ENCODE results near the gene HSPA1B.
A peak's percentile ranks its signal among the peaks of the same experiment; 100 is the strongest.
"Not testable (repeated sequence)": the region's sequence is repeated elsewhere in the genome, so short reads cannot be mapped to it uniquely, and the experiment has no call there.

The HSPA1B gene

DNA sequence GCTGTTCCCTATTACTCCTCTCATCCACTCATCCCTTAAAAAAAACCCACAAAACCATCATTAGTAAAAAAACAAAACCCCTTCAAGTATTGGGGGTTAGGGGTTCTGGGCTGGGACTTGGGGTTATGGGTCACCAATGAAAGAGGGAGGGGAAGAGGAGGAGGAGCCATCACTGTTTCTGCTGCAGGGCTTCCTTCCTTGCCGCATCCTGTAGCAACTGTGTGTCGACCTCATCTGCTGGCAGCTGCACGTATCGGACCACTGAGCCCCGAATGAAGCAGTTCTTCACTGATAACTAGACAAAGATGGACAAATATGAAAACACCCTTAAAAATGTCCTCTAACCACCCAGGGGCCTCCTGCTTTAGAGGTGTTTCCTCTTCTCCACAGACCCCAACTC, 29.9 kb upstream of the HSPA1B start:
- no peak for DNase-seq (ENCODE audit: low read depth)

GRCh38 chr6:31799781-31800180, 27.8 kb upstream of the HSPA1B start:
- DNase-seq (ENCODE audit: low read depth), result no peak

GRCh38 chr6:31801031-31801927, 26.3 kb upstream of the HSPA1B start:
- DNase-seq (ENCODE audit: low read depth), result not testable (repeated sequence)

DNA sequence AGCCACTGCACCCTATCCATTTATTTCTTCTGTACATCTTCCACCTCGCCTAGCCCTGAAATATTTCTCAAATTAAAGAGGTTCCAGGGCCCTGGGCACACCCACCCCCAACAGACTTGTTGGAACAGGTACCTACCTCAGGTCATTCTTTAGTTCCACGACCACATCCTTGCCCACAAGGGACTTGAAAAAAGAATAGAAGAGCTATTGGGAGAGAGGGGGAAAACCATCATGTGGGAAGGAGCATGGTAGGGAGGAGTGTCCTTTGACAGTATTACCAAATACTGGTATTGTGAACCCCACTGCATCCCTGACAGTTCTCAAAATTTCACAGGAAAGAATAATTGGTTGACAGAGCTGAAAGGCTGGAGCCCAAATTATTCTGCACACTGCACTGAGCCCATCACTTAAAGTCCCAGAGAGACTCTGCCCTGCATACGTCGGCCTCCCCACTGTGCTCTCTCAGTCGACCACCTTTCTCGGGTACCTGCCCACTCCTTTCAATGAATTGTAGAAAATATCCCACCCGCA, 21.5 kb upstream of the HSPA1B start:
- DNase-seq (ENCODE audit: low read depth), result no peak

GRCh38 chr6:31806470-31807272, 20.9 kb upstream of the HSPA1B start, which contains the start of gene LSM2:
Gene LSM2, minus strand, starts transcription at chr6:31806966. Its CDS starts 209 bp downstream, at chr6:31806757.
- peak; percentile 97 for DNase-seq (ENCODE audit: low read depth)

DNA sequence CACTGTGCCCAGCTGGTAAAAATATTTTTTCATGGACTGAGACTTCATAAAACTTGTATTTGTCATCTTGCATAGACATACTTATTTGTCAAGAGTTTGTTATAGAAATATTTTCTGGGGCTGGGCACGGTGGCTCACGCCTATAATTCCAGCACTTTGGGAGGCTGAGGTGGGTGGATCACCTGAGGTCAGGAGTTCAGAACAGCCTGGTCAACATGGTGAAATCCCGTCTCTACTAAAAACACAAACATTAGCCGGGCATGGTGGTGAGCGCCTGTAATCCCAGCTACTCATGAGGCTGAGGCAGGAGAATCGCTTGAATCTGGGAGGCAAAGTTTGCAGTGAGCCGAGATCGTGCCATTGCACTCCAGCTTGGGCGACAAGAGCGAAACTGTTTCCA, 18.9 kb upstream of the HSPA1B start:
- DNase-seq (ENCODE audit: low read depth), result not testable (repeated sequence)

DNA sequence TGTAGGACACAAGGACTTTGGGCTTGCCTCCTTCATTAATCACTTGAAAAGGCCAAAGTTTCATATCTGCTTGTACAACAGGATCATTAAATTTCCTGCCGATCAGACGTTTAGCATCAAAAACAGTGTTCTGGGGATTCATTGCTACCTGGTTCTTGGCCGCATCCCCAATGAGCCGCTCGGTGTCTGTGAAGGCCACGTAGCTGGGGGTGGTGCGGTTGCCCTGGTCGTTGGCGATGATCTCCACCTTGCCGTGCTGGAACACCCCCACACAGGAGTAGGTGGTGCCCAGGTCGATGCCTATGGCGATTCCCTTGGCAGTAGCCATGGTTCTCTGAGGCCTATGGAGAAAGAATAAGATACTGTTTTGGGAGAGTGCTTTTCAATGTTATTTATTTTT, 15.9 kb upstream of the HSPA1B start:
- no peak for DNase-seq (ENCODE audit: low read depth)

- no peak for DNase-seq (ENCODE audit: low read depth)
These were observed 14.1 kb upstream of the HSPA1B start for GRCh38 chr6:31813465-31813849.

- DNase-seq (ENCODE audit: low read depth), result peak; percentile 98
These were observed 12.9 kb upstream of the HSPA1B start for GRCh38 chr6:31814677-31815024.

GRCh38 chr6:31815025-31815838, 12.3 kb upstream of the HSPA1B start, which contains the start of the genes HSPA1A and HSPA1L:
Gene HSPA1A, plus strand, starts transcription at chr6:31815543. Its CDS starts 214 bp downstream, at chr6:31815757.
Gene HSPA1L, minus strand, starts transcription at chr6:31815283. Its CDS starts 3,311 bp downstream, at chr6:31811972.
- peak; percentile 95 for DNase-seq (ENCODE audit: low read depth)

GRCh38 chr6:31817133-31817928, 10.2 kb upstream of the HSPA1B start:
- not testable (repeated sequence) for DNase-seq (ENCODE audit: low read depth)

GRCh38 chr6:31817929-31818511, 9.5 kb upstream of the HSPA1B start:
- not testable (repeated sequence) for DNase-seq (ENCODE audit: low read depth)

- DNase-seq (ENCODE audit: low read depth), result no peak
These were observed 7.7 kb upstream of the HSPA1B start for GRCh38 chr6:31819871-31820299.

DNA sequence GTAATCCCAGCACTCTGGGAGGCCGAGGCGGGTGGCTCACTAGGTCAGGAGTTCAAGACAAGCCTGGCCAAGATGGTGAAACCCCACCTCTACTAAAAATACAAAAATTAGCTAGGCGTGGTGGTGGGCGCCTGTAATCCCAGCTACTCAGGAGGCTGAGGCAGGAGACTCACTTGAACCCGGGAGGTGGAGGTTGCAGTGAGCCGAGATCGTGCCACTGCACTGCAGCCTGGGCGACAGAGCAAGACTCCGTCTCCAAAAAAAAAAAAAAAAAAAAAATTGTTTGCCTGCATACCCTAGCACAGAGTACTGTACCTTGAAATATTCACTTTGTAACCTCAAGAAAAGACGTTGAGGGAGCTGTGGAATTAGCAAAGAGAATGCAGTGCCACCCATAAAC, 7.1 kb upstream of the HSPA1B start:
- DNase-seq (ENCODE audit: low read depth), result not testable (repeated sequence)

DNA sequence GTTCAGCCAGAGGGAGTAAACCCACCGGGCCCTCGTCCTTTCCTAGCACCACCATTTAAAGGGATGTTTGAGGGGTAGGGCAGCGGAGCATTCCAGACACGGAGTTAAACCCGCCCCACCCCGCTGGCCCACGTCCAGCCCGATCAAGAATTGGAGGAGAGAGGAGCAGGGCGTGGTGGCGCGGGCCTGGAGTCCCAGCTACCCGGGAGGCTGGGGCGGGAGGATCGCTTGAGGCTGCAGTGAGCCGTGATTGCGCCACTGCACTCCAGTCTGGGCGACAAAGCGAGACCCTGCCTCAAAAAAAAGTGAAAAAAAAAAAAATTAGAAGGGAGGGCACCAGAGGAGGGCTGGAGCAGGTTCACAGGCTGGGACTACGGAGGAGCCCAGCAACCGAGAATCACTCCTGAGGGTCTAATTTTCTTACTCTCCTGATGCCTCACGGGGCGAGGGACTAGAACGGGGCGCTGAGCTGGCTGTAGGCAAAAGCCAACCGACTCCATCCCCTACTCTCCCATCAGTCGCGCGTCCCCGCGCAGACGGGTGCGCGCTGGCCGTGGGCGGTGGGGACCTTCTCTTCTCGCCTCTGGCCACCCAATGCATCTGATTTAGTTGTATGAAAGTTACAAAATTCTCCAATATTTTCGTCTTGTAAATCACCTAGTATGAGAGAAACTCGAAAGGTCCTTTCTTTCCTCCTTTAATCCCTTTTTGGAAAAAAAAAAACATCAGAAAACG, 6.1 kb upstream of the HSPA1B start:
- DNase-seq (ENCODE audit: low read depth), result peak; percentile 69

GRCh38 chr6:31822036-31822821, 5.3 kb upstream of the HSPA1B start:
- DNase-seq (ENCODE audit: low read depth), result peak; percentile 85

GRCh38 chr6:31823592-31824196, 3.8 kb upstream of the HSPA1B start:
- DNase-seq (ENCODE audit: low read depth), result not testable (repeated sequence)

DNA sequence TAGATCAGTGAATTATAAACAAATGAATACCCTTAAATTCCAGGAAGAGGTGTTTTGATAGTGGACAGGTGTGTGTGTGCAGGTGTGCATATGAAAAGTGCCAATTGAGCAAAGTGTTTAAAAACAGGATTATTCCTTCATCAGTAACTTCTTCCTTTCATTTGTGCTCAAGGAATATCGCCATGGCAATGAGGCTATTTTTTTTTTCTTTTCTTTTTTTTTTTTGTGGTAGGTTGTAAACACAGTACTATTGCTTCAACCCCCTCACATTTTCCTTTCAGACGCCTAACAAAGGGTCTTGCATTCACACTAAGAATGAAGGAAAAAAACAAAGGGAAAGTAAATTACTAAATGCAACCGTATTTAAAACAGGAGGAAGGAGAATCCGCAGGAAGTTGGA, 2.0 kb upstream of the HSPA1B start:
- DNase-seq (ENCODE audit: low read depth), result no peak
